Smooth muscle cell of the brain vasculature (primary cell): ENCODE measurements around the gene ZYG11B.
"Not testable (repeated sequence)": the region's sequence is repeated elsewhere in the genome, so short reads cannot be mapped to it uniquely, and the experiment has no call there.

Experiments
- DNase-seq: peaks from one replicate; pipeline ENCODE4 v3.0.0-alpha.2; 2012; ENCODE audit warnings: low read depth, low spot score

Gene ZYG11B

DNA sequence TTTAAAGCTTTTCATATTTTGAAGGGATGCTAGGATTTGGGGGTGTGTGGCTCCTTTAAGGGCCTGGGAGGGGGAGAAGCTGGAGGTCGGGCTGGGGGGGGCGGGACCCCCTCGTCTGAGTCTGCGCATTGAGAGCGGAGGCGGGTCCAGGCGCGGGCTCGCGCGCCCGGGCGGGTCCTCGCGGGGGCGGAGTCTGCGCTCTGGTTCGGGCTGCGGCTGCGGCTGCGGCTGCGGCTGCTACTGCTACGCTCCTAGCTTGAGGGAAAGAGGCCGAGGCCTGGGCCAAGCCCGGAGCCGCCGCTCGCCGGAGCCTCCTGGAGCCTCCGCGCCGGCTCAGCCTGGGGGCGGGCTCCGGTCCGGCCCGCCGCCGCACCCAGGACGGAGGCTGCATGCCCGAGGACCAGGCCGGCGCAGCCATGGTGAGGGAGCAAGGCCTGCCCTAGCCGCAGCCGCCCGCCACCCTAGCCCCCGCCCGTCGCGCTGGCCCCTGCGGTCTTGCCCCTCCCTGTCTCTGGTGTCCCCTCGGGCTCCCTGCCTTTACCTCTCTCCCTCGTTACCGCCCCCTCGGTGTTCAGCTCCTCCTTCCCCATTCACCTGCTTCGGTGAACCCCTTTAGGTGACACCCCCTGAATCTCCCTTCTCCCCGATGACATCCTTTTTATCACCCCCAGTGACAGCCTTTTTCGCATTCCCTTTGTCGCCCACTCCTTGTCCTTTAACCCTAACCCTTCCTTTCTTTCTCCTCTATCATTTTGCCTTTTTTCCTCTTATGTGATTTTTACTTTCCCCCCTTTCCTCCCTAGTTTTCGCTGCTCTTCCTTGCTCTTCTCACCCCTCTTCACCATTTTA, at the start of gene ZYG11B:
Gene ZYG11B (plus strand): TSS at position 189 of the 849 bp plus-strand sequence. CDS start 201 bp downstream, at position 390.
- DNase-seq = peak; percentile 58

GRCh38 chr1:52677076-52677806, 49.0 kb upstream of the ZYG11B start:
- no peak for DNase-seq

DNA sequence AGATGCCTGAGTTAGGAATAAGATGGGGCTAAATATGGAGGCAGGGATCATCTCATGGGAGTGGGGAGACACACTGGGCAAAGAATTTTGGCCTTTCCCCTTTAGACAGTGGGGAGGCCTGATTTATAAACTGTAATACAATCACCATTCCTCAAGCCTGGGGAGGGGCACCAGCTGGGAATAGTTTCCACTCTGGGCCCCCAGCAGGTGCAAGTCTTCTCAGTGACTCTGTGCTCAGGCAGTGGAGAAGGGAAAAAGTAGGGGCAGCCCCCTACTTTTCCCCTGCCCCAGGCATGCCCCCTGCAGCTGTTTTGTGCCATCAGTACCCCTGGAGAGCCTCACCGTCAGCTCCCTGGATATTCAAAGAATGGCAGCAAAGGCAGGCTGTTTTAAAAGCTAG, 47.2 kb upstream of the ZYG11B start:
- no peak for DNase-seq

- DNase-seq = no peak
These were observed 46.8 kb upstream of the ZYG11B start for GRCh38 chr1:52679498-52679897.

DNA sequence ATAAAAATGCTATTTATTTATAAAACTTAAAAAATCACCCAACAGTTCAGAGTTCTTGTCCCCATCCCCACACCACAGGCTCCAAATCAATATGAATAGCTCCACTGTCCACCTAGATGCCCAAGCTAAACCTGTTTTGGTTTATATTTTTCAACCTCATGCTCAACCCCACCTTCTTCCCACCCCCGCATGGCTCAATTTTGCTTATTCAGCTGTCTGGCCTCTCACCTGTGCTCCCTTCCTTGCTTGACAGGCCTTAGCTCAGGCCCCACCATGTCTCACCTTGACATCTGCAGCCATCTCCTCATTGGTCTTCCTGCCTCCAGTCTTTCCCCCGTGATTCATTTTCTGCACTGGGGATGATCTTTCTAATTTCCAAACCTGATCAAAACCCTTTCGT, 45.9 kb upstream of the ZYG11B start:
- DNase-seq = no peak

- DNase-seq = no peak
These were observed 45.1 kb upstream of the ZYG11B start for GRCh38 chr1:52681136-52681535.

DNA sequence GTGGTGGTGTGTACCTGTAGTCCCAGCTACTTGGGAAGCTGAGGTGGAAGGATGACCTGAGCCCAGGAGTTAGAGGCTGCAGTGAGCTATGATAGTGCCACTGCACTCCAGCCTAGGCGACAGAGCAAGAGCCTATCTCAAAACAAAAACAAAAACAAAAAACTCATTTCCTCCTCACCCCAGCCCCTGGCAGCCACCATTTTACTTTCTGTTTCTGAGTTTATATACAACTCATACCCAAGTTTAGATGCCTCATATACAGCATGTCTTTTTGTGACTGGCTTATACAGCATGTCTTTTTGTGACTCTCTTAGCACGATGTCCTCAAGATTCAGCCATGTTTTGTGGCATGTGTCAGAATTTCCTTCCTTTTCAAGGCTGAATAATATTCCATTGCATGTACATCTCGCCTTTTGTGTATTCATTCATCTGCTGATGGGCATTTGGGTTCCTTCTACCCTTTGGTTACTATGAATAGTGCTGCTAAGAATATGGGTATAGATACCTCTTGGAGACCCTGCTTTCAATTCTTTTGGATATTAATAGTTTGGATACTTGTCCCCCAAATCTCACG, 42.8 kb upstream of the ZYG11B start:
- no peak for DNase-seq

DNA sequence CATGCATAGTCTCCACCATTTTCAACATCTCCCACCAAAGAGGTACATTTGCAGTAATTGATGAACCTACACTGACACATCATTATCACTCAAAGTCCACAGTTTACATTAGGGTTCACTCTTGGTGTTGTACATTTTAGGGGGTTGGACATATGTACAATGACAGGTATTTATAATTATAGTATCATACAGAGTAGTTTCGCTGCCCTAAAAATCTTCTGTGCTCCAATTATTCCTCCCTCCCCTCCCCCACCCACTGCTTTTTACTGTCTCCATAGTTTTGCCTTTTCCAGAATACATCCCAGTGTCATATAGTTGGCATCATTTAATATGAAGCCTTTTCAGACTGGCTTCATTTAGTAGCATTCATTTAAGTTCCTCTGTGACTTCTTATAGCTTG, 41.7 kb upstream of the ZYG11B start:
- no peak for DNase-seq

- DNase-seq = not testable (repeated sequence)
These were observed 39.9 kb upstream of the ZYG11B start for GRCh38 chr1:52686261-52686751.

- no peak for DNase-seq
These were observed 39.4 kb upstream of the ZYG11B start for GRCh38 chr1:52686830-52687229.

DNA sequence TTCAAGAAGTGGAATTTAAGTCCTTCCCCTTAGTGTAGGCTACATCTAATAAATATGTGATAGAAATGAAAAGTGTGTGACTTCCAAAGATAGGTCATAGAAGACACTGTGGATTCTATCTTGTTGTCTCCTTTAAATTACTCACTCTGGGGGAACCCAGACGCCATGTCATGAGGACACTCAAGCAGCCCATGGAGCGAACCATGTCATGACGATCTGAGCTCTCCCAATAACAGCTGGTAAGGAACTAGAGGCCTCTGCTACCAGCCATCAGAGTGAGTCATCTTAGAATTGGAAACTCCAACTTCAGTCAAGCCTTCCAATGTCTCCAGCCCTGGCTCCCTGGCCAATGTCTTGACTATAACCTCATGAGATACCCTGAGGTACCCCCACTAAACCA, 34.4 kb upstream of the ZYG11B start:
- no peak for DNase-seq

GRCh38 chr1:52692697-52693096, 33.6 kb upstream of the ZYG11B start:
- no peak for DNase-seq

DNA sequence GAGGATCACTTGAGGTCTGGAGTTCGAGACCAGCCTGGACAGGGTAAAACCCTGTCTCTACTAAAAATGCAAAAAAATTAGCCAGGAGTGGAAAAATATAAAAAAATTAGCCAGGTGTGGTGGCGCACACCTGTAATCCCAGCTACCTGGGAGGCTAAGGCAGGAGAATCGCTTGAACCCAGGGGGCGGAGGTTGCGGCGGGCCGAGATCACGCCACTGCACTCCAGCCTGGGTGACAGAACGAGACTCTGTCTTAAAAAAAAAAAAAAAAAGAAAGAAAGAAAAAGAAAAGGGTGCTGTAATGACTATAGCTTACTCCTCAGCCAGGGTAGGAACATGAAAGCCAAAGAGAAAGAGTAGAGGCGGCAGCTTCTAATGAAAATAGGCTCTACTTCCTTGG, 32.9 kb upstream of the ZYG11B start:
- not testable (repeated sequence) for DNase-seq

GRCh38 chr1:52693843-52694242, 32.4 kb upstream of the ZYG11B start:
- no peak for DNase-seq

DNA sequence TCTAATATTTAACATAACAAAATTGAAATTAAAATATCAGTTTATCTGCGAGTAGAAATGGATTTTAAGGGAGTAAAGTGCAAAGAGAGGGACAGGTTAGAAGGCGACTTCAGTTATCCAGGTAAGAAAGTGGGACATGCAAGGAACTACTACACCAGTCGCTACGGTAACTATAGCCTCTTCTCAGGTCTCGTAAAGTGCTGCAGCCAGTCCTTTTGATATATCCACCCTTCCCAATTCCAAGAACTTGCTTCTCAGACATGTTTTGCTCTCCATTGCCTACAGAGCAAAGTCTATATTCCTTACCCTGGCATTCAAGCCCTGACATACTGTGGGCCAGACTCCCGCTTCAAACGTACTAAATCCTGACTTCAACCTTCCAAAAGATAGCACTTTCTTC, 30.6 kb upstream of the ZYG11B start:
- DNase-seq = no peak

DNA sequence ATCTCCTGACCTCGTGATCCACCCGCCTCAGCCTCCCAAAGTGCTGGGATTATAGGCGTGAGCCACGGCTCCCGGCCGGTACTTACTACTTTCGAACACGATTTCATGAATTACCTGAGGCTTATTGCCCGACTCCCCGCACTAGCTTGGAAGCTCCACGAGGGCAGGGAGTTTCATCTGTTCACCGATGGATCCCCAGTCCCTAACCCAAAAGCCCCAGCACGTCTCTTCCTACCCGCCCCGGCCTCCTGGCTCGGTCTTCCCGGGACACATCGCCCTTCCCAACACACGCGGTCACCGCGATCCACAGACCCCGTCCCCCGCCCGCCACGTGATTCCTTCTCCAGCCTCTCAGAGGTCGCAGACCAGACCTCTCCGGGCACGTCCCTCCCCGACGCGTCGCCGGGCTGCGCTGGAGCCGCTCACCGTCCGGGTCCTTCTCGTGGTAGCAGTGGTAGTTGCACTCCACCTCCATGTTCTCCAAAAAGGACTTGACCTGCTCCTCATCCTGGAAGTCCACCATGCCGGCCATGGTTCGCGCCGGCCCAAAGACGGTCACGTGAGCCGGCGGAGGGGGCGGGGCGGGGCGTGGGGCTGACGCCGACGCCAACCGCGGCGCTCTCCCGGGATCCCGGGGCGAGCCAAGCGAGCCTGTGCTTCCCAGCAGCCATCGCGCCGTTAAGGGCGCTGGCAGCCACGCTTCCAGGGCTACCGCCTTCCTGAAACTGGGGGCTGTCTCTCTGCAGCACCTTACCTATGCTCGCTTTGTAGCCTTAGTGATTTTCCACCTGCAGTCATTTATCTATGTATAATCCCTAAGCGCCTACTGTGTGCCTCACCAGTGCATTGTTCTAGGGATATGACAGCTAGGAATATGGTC, 28.2 kb upstream of the ZYG11B start, which contains the start of gene COA7:
Gene COA7 (minus strand): TSS at position 553 of the 880 bp plus-strand sequence. CDS start 21 bp downstream, at position 532.
- peak; percentile 51 for DNase-seq

DNA sequence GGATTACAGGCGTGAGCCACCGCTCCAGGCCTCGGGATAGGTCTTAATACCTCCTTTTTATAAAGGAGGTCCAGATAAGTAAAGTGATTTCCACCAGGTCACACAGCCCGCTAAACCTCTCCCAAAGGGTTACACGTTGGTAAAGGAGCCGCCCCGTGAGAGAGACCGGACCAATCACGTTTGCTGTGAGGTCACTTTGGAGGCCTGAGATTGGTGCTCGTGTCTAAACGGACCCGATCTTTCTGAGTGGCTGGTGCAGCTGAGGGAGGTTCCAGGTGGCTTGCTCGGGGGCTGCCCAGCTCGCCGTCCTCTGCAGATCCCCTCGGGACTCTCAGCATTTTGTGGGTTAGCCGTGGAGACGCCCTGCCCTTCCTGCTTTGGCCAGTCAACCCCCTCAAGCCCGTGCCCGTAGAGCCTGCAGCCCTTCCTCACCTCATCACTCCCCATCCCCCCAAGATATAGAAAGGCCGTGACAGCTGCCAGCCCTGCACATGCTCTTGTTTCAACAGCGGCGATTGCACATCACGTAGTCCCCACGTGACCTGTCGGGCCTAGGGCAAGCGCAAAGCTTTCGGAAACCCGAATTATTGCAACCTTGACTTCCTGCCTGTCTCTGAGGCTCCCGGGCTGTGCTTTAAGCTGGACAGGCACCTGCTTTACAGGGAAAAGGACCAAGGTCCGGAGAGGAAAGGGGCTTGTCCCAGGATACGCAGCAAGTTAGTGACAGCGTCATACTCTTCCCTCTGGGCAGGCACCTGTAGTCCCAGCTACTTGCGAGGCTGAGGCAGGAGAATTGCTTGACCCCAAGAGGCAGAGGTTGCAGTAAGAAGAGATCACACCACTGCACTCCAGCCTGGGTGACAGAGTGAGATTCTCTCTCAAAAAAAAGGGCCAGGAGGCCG, 23.1 kb upstream of the ZYG11B start:
- peak; percentile 37 for DNase-seq

DNA sequence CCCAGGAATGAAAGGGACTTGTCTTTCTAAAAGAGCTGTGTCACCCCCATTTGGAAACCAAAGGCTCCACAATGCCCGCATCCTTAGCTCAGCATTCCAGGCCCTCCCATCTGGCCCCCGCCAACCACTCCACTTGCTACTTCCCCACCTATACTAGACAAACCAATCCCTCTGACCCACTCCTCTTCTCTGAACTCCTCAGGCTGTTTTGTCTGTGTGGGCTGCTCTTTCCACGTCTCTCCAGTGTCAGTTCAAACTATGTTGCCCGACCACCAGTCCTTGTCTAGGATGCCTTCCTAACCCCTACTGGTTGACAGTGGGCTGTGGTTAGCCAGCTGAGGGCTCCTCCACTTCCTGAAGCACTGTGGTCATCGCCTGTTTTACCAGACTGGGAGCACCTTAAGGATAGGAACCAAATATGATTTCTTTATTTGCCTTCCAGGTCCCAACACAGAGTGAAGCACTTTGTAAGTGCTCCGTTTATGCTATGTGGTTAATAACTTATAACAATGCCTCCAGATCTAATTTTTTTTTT, 20.1 kb upstream of the ZYG11B start:
- no peak for DNase-seq

DNA sequence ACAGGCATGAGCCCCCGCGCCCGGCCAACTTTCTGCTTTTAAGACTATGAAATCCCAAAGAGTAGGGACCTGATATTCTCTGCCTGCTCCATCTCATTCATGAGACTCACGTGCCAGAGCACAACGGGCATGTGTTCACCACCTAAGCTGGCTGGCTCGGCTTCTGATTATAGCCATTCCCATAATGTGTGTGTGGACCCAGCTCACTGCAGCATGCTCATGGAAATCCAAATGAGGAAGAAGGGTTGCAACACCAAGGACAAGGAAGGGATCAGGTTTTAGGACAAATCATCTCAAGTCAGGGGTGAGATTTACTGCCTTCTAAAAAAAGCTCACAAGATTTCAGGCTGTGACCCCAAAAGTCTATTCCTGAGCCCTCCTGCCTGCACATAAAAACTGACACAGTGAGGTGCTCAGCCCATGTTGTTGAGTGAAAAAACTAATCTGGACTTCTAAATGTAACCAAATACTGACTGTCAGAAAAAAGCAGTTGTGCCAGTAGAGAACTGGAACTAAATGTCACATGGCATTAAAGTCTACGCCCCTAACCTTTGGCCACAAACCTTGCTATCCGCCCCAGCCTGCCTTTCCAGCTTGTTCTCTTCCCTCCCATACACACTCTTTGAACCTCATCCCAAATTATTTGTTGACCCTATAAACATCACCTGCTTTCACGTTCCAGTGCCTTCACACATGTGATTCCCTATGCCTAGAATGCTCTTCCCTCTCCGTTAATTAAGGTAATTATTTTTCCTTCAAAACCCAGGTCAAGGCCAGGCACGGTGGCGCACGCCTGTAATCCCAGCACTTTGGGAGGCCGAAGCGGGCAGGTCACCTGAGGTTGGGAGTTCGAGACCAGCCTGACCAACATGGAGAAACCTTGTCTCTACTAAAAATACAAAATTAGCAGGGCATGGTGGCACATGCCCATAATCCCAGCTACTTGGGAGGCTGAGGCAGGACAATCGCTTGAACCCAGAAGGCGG, 19.0 kb upstream of the ZYG11B start:
- DNase-seq = no peak
